Ovary (tissue), 9 donors: Measurements from ENCODE around the gene DACH1. TPM values are rescaled to one million over a fixed set of nuclear protein-coding genes. Genes with fewer than 3 reads are reported as not detected.

Experiments
- DNase-seq, 5 donors: peaks; one replicate each; pipeline ENCODE4 v3.0.0-alpha.2; 2019 to 2020
- H3K27ac ChIP-seq, 2 donors: fragments of 200-600 bp; one replicate each; pipeline versions ENCODE4 v1.5.1 to v1.8.0; 2019 to 2022
- H3K27me3 ChIP-seq: fragments of 200-600 bp; one replicate; pipeline ENCODE4 v1.8.0; 2022
- H3K36me3 ChIP-seq: fragments of 200-600 bp; sonication (generic); one replicate; pipeline ENCODE4 v1.5.1; 2019
- H3K4me1 ChIP-seq: one replicate; pipeline ENCODE4 v1.8.1; 2013; ENCODE audit warnings: mild to moderate bottlenecking, moderate library complexity; ENCODE audit not compliant: insufficient read depth
- H3K4me3 ChIP-seq: fragments of 200-600 bp; sonication (generic); one replicate; pipeline ENCODE4 v1.5.1; 2017
- H3K9me3 ChIP-seq, 2 donors: fragments of 200-600 bp in 1 of 2; sonication (generic) in 1 of 2; one replicate each; pipeline versions ENCODE4 v1.5.1 to v1.8.1; 2013 to 2019; ENCODE audit warnings: mild to moderate bottlenecking in 1 of 2, moderate library complexity in 1 of 2
- CTCF ChIP-seq, 3 donors: fragments of 450-650 bp in 2 of 3; fragments of 200-600 bp in 1 of 3; IDR thresholded peaks; one replicate each; pipeline versions ENCODE4 v1.5.1 to v1.8.0; 2016 to 2022; ENCODE audit warnings: antibody characterized with exemption in 3 of 3, mild to moderate bottlenecking in 1 of 3
- EP300 ChIP-seq: sonication (generic); formaldehyde crosslinking; IDR thresholded peaks from one replicate; pipeline ENCODE4 v1.6.1; 2017; ENCODE audit warnings: antibody characterized with exemption
- POLR2A ChIP-seq: fragments of 450-650 bp; IDR thresholded peaks from one replicate; pipeline ENCODE4 v1.6.1; 2017; ENCODE audit warnings: antibody characterized with exemption, mild to moderate bottlenecking, moderate library complexity
- WGBS, 3 donors: extraction: QIAGEN DNeasy Blood & Tissue Kit in 1 of 3; methylation state at CpG; one replicate each; pipeline versions ENCODE4 v1.1.5 to v1.1.7; 2013 to 2017; 5-methylcytosine and 5-hydroxymethylcytosine counted together
- intact Hi-C, 4 donors: fragments of 100-400 bp; cut with DNase I; formaldehyde crosslinking; loops; one replicate each; pipeline versions ENCODE4 v1.11.0 to v1.15.1; 2022 to 2023
- polyA plus RNA-seq, 2 donors: library from polyadenylated mRNA; stranded (reverse); fragments of 200-250 nt in 1 of 2; fragments of 350-450 nt in 1 of 2; fragmentation: Illumina TruSeq in 1 of 2; extraction: RNeasy Lipid Tissue Mini Kit (QIAGEN cat#74804) in 1 of 2; gene quantifications; one replicate each; pipeline ENCODE4 v1.2.3, GENCODE V29; 2013 to 2014
- total RNA-seq, 7 donors: library from RNA; depleted of rRNA in 2 of 7; stranded (reverse); fragments of >200 nt in 2 of 7; fragmentation: NEBNext Ultra II Directional in 3 of 7; extraction: Animal tissue kit (Norgen Biotek cat#: 25700) in 3 of 7; gene quantifications; one replicate each; pipeline versions ENCODE4 v1.1.0 to v1.2.4, GENCODE V29; 2016 to 2023
- donor health status: DM: no; HTN: no; CAD: no; lungs with moderate emphysema.
- donor health status: DM: no; HTN: no; CAD: no.
- donor health status: Bipolar disorder and iron deficiency.
- donor health status: DM: yes; HTN: yes; CAD: no.
- donor health status: DM: no; HTN: no; CAD: no.
- donor health status: DM: yes; HTN: yes; CAD: no.

Gene DACH1
- total and polyA plus RNA-seq, 9 donors = 0.91 to 3.2 (median 1.7) TPM

DNA sequence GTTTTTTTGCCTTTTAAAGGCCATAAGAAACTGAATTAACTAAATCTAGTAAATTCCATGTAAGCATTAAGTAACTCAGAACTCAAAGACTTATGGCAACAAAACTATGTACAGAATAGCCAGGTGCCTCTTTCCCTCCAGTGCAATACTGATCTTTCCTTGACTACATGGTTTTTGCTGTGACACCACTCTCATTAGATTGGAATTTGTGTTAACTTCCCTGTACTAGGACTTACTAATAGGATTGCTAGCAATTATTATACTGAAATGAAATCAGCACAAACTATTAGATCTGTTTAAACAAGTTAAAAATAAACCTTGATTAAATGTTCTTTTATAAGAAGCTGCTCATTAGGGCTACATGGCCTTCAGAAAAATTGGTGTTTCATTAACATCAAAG lies 96.3 kb downstream of the DACH1 start:
- TF ChIP-seq EP300 = no peak
- no peak for TF ChIP-seq CTCF (IDR thresholded peaks at IDR 0.05)
- TF ChIP-seq POLR2A = no peak
- H3K4me1 ChIP-seq = no peaks in the 10 kb centered on the region
- intact Hi-C loops = no loop called here
- no peak for DNase-seq
- H3K27me3 ChIP-seq = no peaks in the 10 kb centered on the region
- H3K36me3 ChIP-seq = no peaks in the 10 kb centered on the region
- H3K4me3 ChIP-seq = no peak overlapping the region
- H3K27ac ChIP-seq = no peak overlapping the region
- H3K9me3 ChIP-seq = no peaks in the 10 kb centered on the region

DNA sequence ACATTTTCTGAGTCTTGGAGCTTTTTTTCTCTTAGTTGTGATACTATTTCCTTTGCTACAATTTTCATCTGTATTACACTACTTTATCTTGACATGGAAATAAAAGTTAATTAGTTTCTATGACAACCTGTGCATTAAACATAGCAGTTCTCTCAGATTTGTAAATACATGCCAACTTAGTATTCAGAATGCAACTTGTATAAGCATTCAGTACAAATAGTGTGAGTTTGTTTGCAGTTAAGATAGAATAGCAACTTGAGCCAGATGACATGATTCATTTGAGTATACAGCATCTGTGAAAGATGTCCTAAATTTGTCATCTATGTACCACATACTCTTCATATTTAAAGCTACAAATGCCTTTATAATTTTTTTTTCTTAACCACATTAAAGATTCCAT lies 98.1 kb downstream of the DACH1 start:
- DNase-seq = no peak
- intact Hi-C loops = no loop called here
- no peak overlapping the region for H3K27ac ChIP-seq

DNA sequence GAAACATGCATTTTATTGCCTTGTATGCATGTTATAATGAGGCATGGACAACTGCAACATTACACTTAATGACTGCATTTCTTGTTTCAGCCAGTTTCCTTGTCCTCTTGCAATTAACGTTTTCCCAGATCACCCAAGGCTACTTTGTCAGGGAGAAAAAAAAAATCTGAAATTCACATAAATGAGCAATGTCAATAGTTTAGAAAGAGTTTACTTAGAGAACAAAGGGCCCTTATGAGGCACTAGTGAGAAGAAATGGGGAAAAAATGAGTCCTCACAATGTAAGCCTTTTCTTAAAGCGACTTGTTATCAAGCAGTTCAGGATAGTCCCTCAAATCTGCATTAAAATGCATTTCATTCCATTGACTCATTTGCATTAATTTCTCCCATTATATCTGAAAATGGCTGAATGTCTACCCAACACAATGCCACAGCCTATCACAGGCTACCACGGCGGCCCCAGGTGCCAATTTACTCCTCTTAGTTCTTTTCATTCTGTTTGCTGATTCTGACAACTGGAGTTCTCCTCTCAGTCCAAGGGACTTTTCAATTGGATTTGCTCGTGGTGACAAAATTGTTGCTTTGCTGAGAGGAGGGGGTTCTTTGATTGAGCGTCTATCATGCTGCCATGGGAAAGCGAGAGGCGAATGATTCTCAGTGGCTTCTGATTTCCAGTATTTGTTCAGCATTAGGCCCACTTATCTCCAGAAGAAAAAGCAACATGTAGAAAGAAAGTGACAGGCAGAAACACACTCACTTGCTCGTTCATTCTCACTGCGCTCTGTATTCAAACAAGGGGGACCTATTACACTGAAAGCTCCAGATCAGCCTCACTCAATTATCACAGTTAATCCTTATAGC lies 107.1 kb downstream of the DACH1 start:
- Histone ChIP-seq H3K27ac (no peak overlapping the region), H3K4me1 (no peaks in the 10 kb centered on the region), H3K27me3 (no peaks in the 10 kb centered on the region), H3K36me3 (no peaks in the 10 kb centered on the region), H3K4me3 (no peak overlapping the region), H3K9me3 (no peaks in the 10 kb centered on the region)
- no peak for TF ChIP-seq POLR2A
- DNase-seq = no peak
- intact Hi-C loops = no loop called here
- WGBS, 3 donors = 83 to 85% (median 84%) methylated on average over 10 of the region's 10 CpGs

More for the DNA sequence above, 98.1 kb downstream of the DACH1 start:
- TF ChIP-seq POLR2A (no peak), CTCF (IDR thresholded peaks at IDR 0.05) (no peak)
- no peaks in the 10 kb centered on the region for H3K36me3 ChIP-seq
- H3K4me3 ChIP-seq = no peak overlapping the region
- H3K9me3 ChIP-seq = no peaks in the 10 kb centered on the region
- H3K27me3 ChIP-seq = no peaks in the 10 kb centered on the region
- no peaks in the 10 kb centered on the region for H3K4me1 ChIP-seq

DNA sequence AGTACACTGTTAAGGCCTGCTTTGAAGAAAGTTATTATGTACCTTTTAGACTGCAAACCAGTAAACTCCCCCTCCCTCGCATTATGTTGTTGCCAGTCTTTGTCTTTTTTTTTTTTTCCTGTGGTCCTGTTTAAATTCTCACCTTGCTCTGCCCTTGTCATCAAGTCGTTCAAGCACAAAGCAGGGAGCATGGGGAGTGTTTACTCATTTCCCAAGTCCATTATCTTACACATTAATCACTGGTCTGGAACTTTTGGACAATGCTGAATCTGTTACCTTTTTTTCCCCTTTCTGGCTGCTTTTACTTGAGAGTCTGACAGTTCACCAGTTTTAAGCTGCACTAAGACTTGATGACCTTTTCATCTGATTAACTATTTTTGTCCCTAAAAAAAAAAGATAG lies 108.2 kb downstream of the DACH1 start:
- no peak for DNase-seq
- Histone ChIP-seq H3K4me1 (no peaks in the 10 kb centered on the region), H3K27me3 (no peaks in the 10 kb centered on the region), H3K4me3 (no peak overlapping the region), H3K27ac (no peak overlapping the region), H3K9me3 (no peaks in the 10 kb centered on the region), H3K36me3 (no peaks in the 10 kb centered on the region)
- WGBS, 3 donors = 37 to 40% (median 38%) methylated on average over 2 of the region's 2 CpGs
- no peak for TF ChIP-seq POLR2A
- no peak for TF ChIP-seq CTCF (IDR thresholded peaks at IDR 0.05)
- TF ChIP-seq EP300 = no peak
- intact Hi-C loops = no loop called here

DNA sequence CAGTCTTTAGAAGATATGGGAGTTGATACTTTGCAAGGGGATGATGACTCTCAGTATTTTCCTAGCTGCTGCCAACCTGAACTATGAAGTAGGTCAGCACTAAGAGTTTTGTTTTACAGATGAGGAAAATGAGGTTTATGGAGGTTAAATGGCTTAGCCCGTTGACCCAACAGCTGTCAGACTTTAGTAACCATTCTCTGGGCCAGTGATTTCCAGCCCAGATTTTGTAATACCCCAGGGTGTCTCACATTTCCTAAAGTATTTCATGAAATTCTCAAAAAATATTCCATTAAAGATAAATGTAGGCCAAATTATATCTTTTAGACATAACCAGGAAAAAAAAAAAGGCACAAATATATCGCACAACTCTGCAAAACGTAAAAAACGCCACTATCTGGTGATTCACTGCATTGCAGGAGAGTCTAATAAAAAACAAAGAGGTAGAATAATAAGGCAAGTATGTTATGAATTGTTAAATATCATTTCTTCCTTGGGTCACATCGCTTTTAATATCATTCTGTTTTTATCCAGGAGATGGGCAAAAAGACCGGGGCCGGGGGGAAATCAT lies 112.5 kb downstream of the DACH1 start:
- Histone ChIP-seq H3K9me3 (no peaks in the 10 kb centered on the region), H3K27me3 (no peaks in the 10 kb centered on the region), H3K4me1 (no peaks in the 10 kb centered on the region), H3K4me3 (no peak overlapping the region), H3K36me3 (no peaks in the 10 kb centered on the region), H3K27ac (no peak overlapping the region)
- DNase-seq = no peak
- WGBS, 3 donors = 86 to 92% (median 92%) methylated on average over 7 of the region's 7 CpGs
- intact Hi-C loops = no loop called here
- TF ChIP-seq POLR2A (no peak), CTCF (IDR thresholded peaks at IDR 0.05) (no peak), EP300 (no peak)
